Measurements from ENCODE around the gene NUP153. TPM values are rescaled to one million over a fixed set of nuclear protein-coding genes. Genes with fewer than 3 reads are reported as not detected.

NUP153 gene
- polyA plus RNA-seq, 1 of the 3 experiments (the other 2 are of a cell fraction): 10.5 TPM

GRCh38 chr6:17584241-17584803 is 122.4 kb downstream of the NUP153 start:
- Histone ChIP-seq H3F3A (replicated peaks; ENCODE audit: insufficient read depth) (peaks cover 10% of the 10 kb centered on the region), H3K9me3 (no peaks in the 10 kb centered on the region), H3K79me2 (ENCODE audit: insufficient read depth) (no peaks in the 10 kb centered on the region), H2AFZ (ENCODE audit: low read depth) (peak overlapping the region; percentile 10; the same call in 1 of the 2 replicates), H3K4me1 (ENCODE audit: control insufficient read depth in 1 of 2, insufficient read depth in 2 of 2, low read depth in 1 of 2, low read length in 1 of 2) (no peaks in the 10 kb centered on the region), H3K4me2 (no peak overlapping the region), H3K36me3 (replicated peaks in 1 of 2; ENCODE audit: control insufficient read depth in 1 of 2, insufficient read depth in 2 of 2, low read length in 1 of 2) (no peaks in the 10 kb centered on the region), H3K9ac (no peak overlapping the region), H3K4me3 (ENCODE audit: low read depth in 2 of 2, low read length in 1 of 2) (peak overlapping the region; percentile 7 to 21; a peak in 2 of 4 replicates), H4K20me1 (ENCODE audit: insufficient read depth) (no peaks in the 10 kb centered on the region), H3K27me3 (ENCODE audit: insufficient read depth) (no peaks in the 10 kb centered on the region), H3K27ac (ENCODE audit: low read depth in 2 of 2, low read length in 1 of 2) (peak overlapping the region in 1 of 2 experiments; percentile 20; a peak in 1 of 4 replicates), H3K9me2 (no peaks in the 10 kb centered on the region)
- POLR2A ChIA-PET: no interaction called here
- 15% methylated on average over 7 of the region's 7 CpGs for WGBS (ENCODE audit: low lambda C conversion rate)
- peak; percentile 69 for DNase-seq
- CTCF ChIA-PET: interaction anchor here (0.5 to 3.5 kb wide), 73 partner anchors 10 to 918 kb away, joined by 3 to 51 read pairs (median 3); partner anchors contain the start of genes FAM8A1, NUP153 and RBM24
- peak; percentile 96 for TF ChIP-seq CTCF (IDR thresholded peaks at IDR 0.05)
- TF ChIP-seq RAD21 (IDR thresholded peaks at IDR 0.05; ENCODE audit: low read length): peak; percentile 82
- no peak for TF ChIP-seq FOXM1 (IDR thresholded peaks at IDR 0.05; ENCODE audit: low read depth)
- TF ChIP-seq JUND (IDR thresholded peaks at IDR 0.05): no peak
- peak; percentile 59; the same call in 1 of the 2 replicates for TF ChIP-seq RFX5 (IDR thresholded peaks at IDR 0.05; ENCODE audit: low read length)
- TF ChIP-seq IRF3 (IDR thresholded peaks at IDR 0.05; ENCODE audit: low read depth, low read length): no peak
- TF ChIP-seq USF2 (IDR thresholded peaks at IDR 0.05; ENCODE audit: borderline replicate concordance, low read depth, low read length): no peak
- TF ChIP-seq SMC3 (IDR thresholded peaks at IDR 0.05; ENCODE audit: low read depth, low read length): peak; percentile 68
- no peak for TF ChIP-seq MAX (IDR thresholded peaks at IDR 0.05; ENCODE audit: low read depth)
- TF ChIP-seq RXRA (IDR thresholded peaks at IDR 0.05; ENCODE audit: borderline replicate concordance, low read depth): no peak

- H3K9ac ChIP-seq: no peak overlapping the region
- H3K4me3 ChIP-seq (ENCODE audit: low read depth in 2 of 2, low read length in 1 of 2): peak overlapping the region in 1 of 2 experiments; percentile 7; a peak in 1 of 4 replicates
- H3K79me2 ChIP-seq (ENCODE audit: insufficient read depth): no peaks in the 10 kb centered on the region
- H4K20me1 ChIP-seq (ENCODE audit: insufficient read depth): no peaks in the 10 kb centered on the region
- 47% methylated on average over 5 of the region's 5 CpGs for WGBS (ENCODE audit: low lambda C conversion rate)
- CTCF ChIA-PET: interaction anchor here (0.5 to 3.5 kb wide), 73 partner anchors 9 to 918 kb away, joined by 3 to 51 read pairs (median 3); partner anchors contain the start of genes FAM8A1, NUP153 and RBM24
- POLR2A ChIA-PET: no interaction called here
- no peaks in the 10 kb centered on the region for H3K4me1 ChIP-seq (ENCODE audit: control insufficient read depth in 1 of 2, insufficient read depth in 2 of 2, low read depth in 1 of 2, low read length in 1 of 2)
- no peaks in the 10 kb centered on the region for H3K9me3 ChIP-seq
- H3F3A ChIP-seq (replicated peaks; ENCODE audit: insufficient read depth): peaks cover 10% of the 10 kb centered on the region
- H3K9me2 ChIP-seq: no peaks in the 10 kb centered on the region
- no peaks in the 10 kb centered on the region for H3K36me3 ChIP-seq (replicated peaks in 1 of 2; ENCODE audit: control insufficient read depth in 1 of 2, insufficient read depth in 2 of 2, low read length in 1 of 2)
- no peak for DNase-seq
- H3K4me2 ChIP-seq: no peak overlapping the region
- H3K27ac ChIP-seq (ENCODE audit: low read depth in 2 of 2, low read length in 1 of 2): peak overlapping the region in 1 of 2 experiments; percentile 20; a peak in 1 of 4 replicates
- no peaks in the 10 kb centered on the region for H3K27me3 ChIP-seq (ENCODE audit: insufficient read depth)
- no peak overlapping the region for H2AFZ ChIP-seq (ENCODE audit: low read depth)
- TF ChIP-seq EZH2phosphoT487 (IDR thresholded peaks at IDR 0.05; ENCODE audit: borderline replicate concordance, low read depth) (no peak), RAD21 (IDR thresholded peaks at IDR 0.05; ENCODE audit: low read length) (no peak), JUND (IDR thresholded peaks at IDR 0.05) (no peak), EP300 (IDR thresholded peaks at IDR 0.05; ENCODE audit: borderline replicate concordance in 1 of 2, low read depth in 1 of 2, low read length in 1 of 2) (no peak), CHD2 (IDR thresholded peaks at IDR 0.05; ENCODE audit: low read length, partially characterized antibody) (no peak), ELF1 (IDR thresholded peaks at IDR 0.05) (no peak), RFX5 (IDR thresholded peaks at IDR 0.05; ENCODE audit: low read length) (no peak), REST (IDR thresholded peaks at IDR 0.05; ENCODE audit: low read depth, low read length) (no peak), TCF12 (IDR thresholded peaks at IDR 0.05) (no peak), FOXM1 (IDR thresholded peaks at IDR 0.05; ENCODE audit: low read depth) (no peak), RCOR1 (IDR thresholded peaks at IDR 0.05; ENCODE audit: low read length) (no peak), MEF2A (IDR thresholded peaks at IDR 0.05; ENCODE audit: borderline replicate concordance, low read depth) (no peak)
Observed at GRCh38 chr6:17583811-17584210, 122.9 kb downstream of the NUP153 start.

Measured in SK-N-SH (cell line).